OCI-LY7 (cell line): Measurements from ENCODE around the gene ANOS1. TPM values are rescaled to one million over a fixed set of nuclear protein-coding genes. Genes with fewer than 3 reads are reported as not detected.

Source experiments
- BruUV-seq: library from RNA; stranded (reverse); fragments of 400-500 nt; replicated peaks from 2 replicates; lab custom pipeline; 2021; lab: Mats Ljungman, UMichigan
- CTCF ChIA-PET: fragments of 300-600 bp; sonication (Branson Sonifier 250); formaldehyde crosslinking; loops from one replicate; lab custom pipeline; 2022; ENCODE audit warnings: antibody characterized with exemption; ENCODE audit not compliant: unreplicated experiment; lab: Charles Lee
- POLR2A ChIA-PET: fragments of 300-600 bp; sonication (Branson Sonifier 250); formaldehyde crosslinking; loops from one replicate; lab custom pipeline; 2022; ENCODE audit warnings: antibody characterized with exemption; lab: Charles Lee
- DNase-seq: peaks from one replicate; pipeline ENCODE4 v3.0.0-alpha.2; 2015; ENCODE audit warnings: low spot score
- H2AFZ ChIP-seq: fragments of 200-600 bp; sonication (generic), shearing (Covaris generic); 2 replicates; pipeline ENCODE4 v1.6.1; 2014; ENCODE audit warnings: mild to moderate bottlenecking, antibody characterized with exemption, low read length, moderate library complexity
- H3K27ac ChIP-seq: fragments of 200-600 bp; sonication (generic); 2 replicates; pipeline ENCODE4 v1.5.1; 2014; ENCODE audit warnings: mixed run types, low read depth, mild to moderate bottlenecking, moderate library complexity, low read length, inconsistent platforms; ENCODE audit not compliant: poor library complexity, severe bottlenecking
- H3K36me3 ChIP-seq: fragments of 200-600 bp; sonication (generic); 2 replicates; pipeline ENCODE4 v1.6.1; 2014; ENCODE audit warnings: mild to moderate bottlenecking, antibody characterized with exemption, low read length, moderate library complexity, mixed read lengths; ENCODE audit not compliant: insufficient read depth
- H3K4me1 ChIP-seq: fragments of 200-600 bp; sonication (generic); 2 replicates; pipeline ENCODE4 v1.5.1; 2014; ENCODE audit warnings: mild to moderate bottlenecking, low read length; ENCODE audit not compliant: insufficient read depth, poor library complexity, severe bottlenecking
- H3K4me2 ChIP-seq: fragments of 200-600 bp; sonication (generic); 2 replicates; pipeline ENCODE4 v1.6.1; 2014; ENCODE audit warnings: mild to moderate bottlenecking, low read length
- H3K4me3 ChIP-seq: fragments of 200-600 bp; sonication (generic); 2 replicates; pipeline ENCODE4 v1.5.1; 2014; ENCODE audit warnings: mild to moderate bottlenecking, low read depth, low read length; ENCODE audit not compliant: poor library complexity, severe bottlenecking
- H3K79me2 ChIP-seq: fragments of 200-600 bp; sonication (generic); 2 replicates; pipeline ENCODE4 v1.6.1; 2016; ENCODE audit warnings: low read depth, mild to moderate bottlenecking, low read length, moderate library complexity, mixed read lengths; ENCODE audit not compliant: insufficient read depth
- H3K9me2 ChIP-seq: fragments of 200-600 bp; sonication (generic); 2 replicates; pipeline ENCODE4 v1.6.1; 2016; ENCODE audit warnings: mild to moderate bottlenecking, low read length, mixed read lengths; ENCODE audit not compliant: insufficient read depth
- H3K9me3 ChIP-seq: fragments of 200-600 bp; sonication (generic); 2 replicates; pipeline ENCODE4 v1.6.1; 2014; ENCODE audit warnings: mild to moderate bottlenecking, mixed run types, low read length, mixed read lengths
- H4K20me1 ChIP-seq: fragments of 200-600 bp; sonication (generic); 2 replicates; pipeline ENCODE4 v1.6.1; 2014; ENCODE audit warnings: mild to moderate bottlenecking, antibody characterized with exemption, low read length, moderate library complexity, mixed read lengths; ENCODE audit not compliant: insufficient read depth
- EZH2phosphoT487 ChIP-seq: fragments of 200-600 bp; sonication (generic); IDR thresholded peaks from 2 replicates; pipeline ENCODE4 v1.6.1; 2018; ENCODE audit warnings: low read depth, borderline replicate concordance, mild to moderate bottlenecking, mixed run types, antibody characterized with exemption, low read length, moderate library complexity, mixed read lengths
- intact Hi-C: fragments of 100-400 bp; cut with micrococcal nuclease; formaldehyde crosslinking; loops from one replicate; pipeline ENCODE4 v1.10.0; 2022; ENCODE audit not compliant: unreplicated experiment
- total RNA-seq, 2 experiments: library from RNA; depleted of rRNA in 1 of 2; stranded (reverse); fragments of >200 nt in 1 of 2; shearing (Covaris generic) in 1 of 2; gene quantifications; 2 replicates each; pipeline ENCODE4 v1.2.3, GENCODE V29; 2014 to 2022
- TF ChIP-seq, protein P1 (sequence below): fragments of 200-600 bp; sonication (generic); conservative IDR thresholded peaks from 2 replicates; pipeline ENCODE4 v1.5.1; 2014; ENCODE audit warnings: mild to moderate bottlenecking, antibody characterized with exemption, low read length, moderate library complexity, mixed read lengths

ANOS1 gene
- total RNA-seq, 2 experiments from 2014 or later = not detected

DNA sequence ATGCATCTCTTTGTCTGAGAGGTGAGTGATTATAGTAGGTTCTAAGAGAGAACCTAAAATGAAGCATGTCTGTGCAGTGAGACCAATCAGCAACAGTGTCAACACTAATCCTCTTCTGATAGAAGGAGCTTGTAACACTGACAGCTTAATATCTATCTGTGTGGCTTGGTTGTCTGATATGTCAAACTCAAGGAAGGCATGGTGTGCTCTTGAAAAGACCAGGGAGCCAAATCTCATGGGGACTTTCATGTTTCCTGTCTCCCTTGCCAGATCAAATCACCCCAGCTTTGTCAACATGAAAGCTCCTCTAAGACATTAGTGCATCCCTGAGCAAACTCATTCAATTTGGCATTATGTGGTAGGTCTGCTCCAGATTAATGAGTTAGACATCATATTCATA, 95.4 kb downstream of the ANOS1 start:
- Histone ChIP-seq H3K4me3 (no peak overlapping the region), H4K20me1 (no peaks in the 10 kb centered on the region), H3K9me3 (no peaks in the 10 kb centered on the region), H3K79me2 (no peaks in the 10 kb centered on the region), H3K9me2 (no peaks in the 10 kb centered on the region), H3K36me3 (no peaks in the 10 kb centered on the region), H3K27ac (no peak overlapping the region), H3K4me2 (no peak overlapping the region), H3K4me1 (no peaks in the 10 kb centered on the region), H2AFZ (no peak overlapping the region)
- intact Hi-C loops = no loop called here
- CTCF ChIA-PET = no interaction called here
- no TSS peak for BruUV-seq
- POLR2A ChIA-PET = no interaction called here
- no peak for TF ChIP-seq EZH2phosphoT487
- TF ChIP-seq, protein P1, sequence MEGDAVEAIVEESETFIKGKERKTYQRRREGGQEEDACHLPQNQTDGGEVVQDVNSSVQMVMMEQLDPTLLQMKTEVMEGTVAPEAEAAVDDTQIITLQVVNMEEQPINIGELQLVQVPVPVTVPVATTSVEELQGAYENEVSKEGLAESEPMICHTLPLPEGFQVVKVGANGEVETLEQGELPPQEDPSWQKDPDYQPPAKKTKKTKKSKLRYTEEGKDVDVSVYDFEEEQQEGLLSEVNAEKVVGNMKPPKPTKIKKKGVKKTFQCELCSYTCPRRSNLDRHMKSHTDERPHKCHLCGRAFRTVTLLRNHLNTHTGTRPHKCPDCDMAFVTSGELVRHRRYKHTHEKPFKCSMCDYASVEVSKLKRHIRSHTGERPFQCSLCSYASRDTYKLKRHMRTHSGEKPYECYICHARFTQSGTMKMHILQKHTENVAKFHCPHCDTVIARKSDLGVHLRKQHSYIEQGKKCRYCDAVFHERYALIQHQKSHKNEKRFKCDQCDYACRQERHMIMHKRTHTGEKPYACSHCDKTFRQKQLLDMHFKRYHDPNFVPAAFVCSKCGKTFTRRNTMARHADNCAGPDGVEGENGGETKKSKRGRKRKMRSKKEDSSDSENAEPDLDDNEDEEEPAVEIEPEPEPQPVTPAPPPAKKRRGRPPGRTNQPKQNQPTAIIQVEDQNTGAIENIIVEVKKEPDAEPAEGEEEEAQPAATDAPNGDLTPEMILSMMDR = no peak
- DNase-seq = no peak

DNA sequence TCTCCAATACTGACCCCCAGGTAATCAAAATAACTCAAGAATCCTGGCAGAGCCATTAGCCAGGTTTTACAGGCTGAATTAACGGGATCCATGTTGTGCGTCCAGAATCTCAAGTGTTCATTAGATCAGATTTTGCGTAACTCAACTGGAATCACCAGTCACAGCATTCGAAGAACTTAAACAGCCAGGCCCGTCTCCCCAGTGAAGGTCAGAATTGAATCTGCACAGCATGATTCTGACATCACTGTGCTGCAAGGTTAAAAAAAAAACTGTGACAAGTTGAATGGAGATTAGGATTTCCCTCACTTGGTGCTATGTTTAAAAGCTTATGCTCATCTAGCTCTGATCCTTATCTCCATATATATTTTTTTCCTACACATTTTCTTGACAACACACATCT, 96.1 kb downstream of the ANOS1 start:
- H3K4me1 ChIP-seq = no peaks in the 10 kb centered on the region
- no TSS peak for BruUV-seq
- H3K36me3 ChIP-seq = no peaks in the 10 kb centered on the region
- no peak overlapping the region for H3K27ac ChIP-seq
- ChIA-PET CTCF (no interaction called here), POLR2A (no interaction called here)
- TF ChIP-seq EZH2phosphoT487 = no peak
- TF ChIP-seq, protein P1 = no peak
- H3K9me3 ChIP-seq = no peaks in the 10 kb centered on the region
- H4K20me1 ChIP-seq = no peaks in the 10 kb centered on the region
- intact Hi-C loops = no loop called here
- no peak for DNase-seq
- no peaks in the 10 kb centered on the region for H3K79me2 ChIP-seq
- no peaks in the 10 kb centered on the region for H3K9me2 ChIP-seq
- H3K4me2 ChIP-seq = no peak overlapping the region
- H2AFZ ChIP-seq = no peak overlapping the region
- no peak overlapping the region for H3K4me3 ChIP-seq

DNA sequence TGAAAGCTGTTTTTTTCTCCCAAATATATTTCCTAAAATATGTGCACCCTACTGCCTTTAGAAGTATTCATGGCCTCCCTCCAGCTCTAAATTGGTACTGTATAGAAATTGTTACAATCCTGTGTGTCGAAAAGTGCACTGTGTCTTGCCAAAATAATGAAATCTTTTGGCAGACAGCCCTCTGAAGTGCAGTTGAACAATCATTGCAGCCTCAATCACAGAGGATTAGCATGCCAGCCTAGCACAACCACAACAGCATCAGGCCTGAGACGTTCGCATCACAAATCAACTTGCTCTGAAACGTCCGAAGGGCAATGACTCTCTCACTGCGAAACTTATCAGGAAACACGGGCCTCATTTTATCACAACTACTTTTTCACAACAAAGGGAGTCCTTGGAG, 99.0 kb downstream of the ANOS1 start:
- no peak for TF ChIP-seq EZH2phosphoT487
- TF ChIP-seq, protein P1 = no peak
- H4K20me1 ChIP-seq = no peaks in the 10 kb centered on the region
- POLR2A ChIA-PET = no interaction called here
- H3K36me3 ChIP-seq = no peaks in the 10 kb centered on the region
- no peaks in the 10 kb centered on the region for H3K4me1 ChIP-seq
- H2AFZ ChIP-seq = no peak overlapping the region
- no TSS peak for BruUV-seq
- H3K4me3 ChIP-seq = no peak overlapping the region
- intact Hi-C loops = no loop called here
- H3K4me2 ChIP-seq = no peak overlapping the region
- H3K27ac ChIP-seq = no peak overlapping the region
- CTCF ChIA-PET = no interaction called here
- H3K79me2 ChIP-seq = no peaks in the 10 kb centered on the region
- DNase-seq = no peak
- H3K9me2 ChIP-seq = no peaks in the 10 kb centered on the region
- no peaks in the 10 kb centered on the region for H3K9me3 ChIP-seq
